Stimulated activated naive CD8-positive, alpha-beta T cell treated with anti-CD3 and anti-CD28 coated beads, Interleukin-15, Interleukin-2, amounts not matched to agents 100 U/mL and 50 U/mL, for 24 hours (primary cell): ENCODE data around the gene CLIP4.

Source experiments
- ATAC-seq: fragments of 150-1000 bp; cut with Tn5 transposase; one replicate; pipeline ENCODE4 v1.10.0; 2021
- DNase-seq: peaks from one replicate; pipeline ENCODE4 v3.0.0; 2021

The CLIP4 gene

GRCh38 chr2:29134933-29135332 is 19.7 kb downstream of the CLIP4 start:
- ATAC-seq (no peak), DNase-seq (no peak)

DNA sequence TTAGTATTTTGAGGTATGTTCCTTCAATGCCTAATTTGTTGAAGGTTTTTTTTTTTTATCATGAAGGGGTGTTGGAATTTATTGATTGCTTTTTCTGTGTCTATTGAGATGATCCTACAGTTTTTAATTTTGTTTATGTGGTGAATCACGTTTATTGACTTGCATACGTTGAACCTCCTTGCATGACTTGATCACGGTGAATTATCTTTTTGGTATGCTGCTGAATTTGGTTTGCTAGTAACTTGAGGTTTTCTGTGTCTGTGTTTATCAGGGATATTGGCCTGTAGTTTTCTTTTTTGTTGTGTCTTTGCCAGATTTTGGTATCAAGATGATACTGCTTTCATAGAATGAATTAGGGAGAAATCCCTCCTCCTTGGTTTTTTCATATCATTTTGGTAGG is 23.9 kb downstream of the CLIP4 start:
- no peak for DNase-seq

GRCh38 chr2:29139731-29140130 is 24.5 kb downstream of the CLIP4 start:
- DNase-seq (no peak), ATAC-seq (no peak)

More for the DNA sequence above, 23.9 kb downstream of the CLIP4 start:
- no peak for ATAC-seq

- DNase-seq = no peak
- no peak for ATAC-seq
Observed at GRCh38 chr2:29143657-29144056, 28.4 kb downstream of the CLIP4 start.

DNA sequence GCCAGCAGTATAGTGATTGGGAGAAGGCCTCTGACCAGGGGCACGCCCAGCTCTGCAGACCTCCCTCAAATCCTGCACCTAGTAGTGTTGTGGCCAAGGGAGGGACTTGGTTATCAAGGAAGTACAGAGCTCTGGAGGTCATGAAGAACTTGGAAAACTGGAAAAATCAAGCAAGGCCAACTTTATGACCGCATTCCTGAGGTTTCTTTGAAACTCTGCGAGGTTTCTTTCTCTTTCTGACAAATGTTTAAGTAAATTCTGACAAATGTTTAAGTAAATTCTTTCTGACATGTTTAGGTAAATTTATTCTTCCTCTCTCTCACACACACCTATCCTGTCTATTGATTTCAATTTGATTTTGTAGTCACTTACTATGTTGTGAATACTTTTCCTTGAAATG is 31.0 kb downstream of the CLIP4 start:
- DNase-seq (no peak), ATAC-seq (no peak)

GRCh38 chr2:29147963-29148362 is 32.7 kb downstream of the CLIP4 start:
- no peak for ATAC-seq
- no peak for DNase-seq

GRCh38 chr2:29154610-29155009 is 39.4 kb downstream of the CLIP4 start:
- DNase-seq (no peak), ATAC-seq (no peak)

- ATAC-seq (no peak), DNase-seq (no peak)
Observed at GRCh38 chr2:29155578-29155977, 40.4 kb downstream of the CLIP4 start.

DNA sequence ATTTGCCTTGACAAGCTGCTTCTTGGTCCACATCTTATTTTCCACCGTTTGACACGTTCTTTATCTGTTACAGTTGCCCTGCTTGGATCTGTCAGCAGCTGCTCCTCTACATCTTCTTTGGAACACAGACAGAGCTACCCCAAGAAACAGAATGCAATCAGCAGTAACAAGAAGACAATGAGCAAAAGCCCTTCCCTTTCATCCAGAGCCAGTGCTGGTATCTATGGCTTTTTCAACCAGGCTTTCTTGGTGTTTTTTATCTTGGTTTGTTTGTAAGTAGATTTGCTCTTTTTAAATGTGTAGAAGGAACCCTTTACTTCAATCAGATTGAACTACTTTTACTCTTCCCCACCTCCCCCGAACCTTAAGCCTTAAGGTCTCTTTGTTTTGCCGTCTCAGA is 41.9 kb downstream of the CLIP4 start:
- DNase-seq = no peak
- no peak for ATAC-seq

GRCh38 chr2:29159125-29159524 is 43.9 kb downstream of the CLIP4 start:
- DNase-seq = no peak
- no peak for ATAC-seq

GRCh38 chr2:29160184-29160583 is 45.0 kb downstream of the CLIP4 start:
- ATAC-seq (no peak), DNase-seq (no peak)

DNA sequence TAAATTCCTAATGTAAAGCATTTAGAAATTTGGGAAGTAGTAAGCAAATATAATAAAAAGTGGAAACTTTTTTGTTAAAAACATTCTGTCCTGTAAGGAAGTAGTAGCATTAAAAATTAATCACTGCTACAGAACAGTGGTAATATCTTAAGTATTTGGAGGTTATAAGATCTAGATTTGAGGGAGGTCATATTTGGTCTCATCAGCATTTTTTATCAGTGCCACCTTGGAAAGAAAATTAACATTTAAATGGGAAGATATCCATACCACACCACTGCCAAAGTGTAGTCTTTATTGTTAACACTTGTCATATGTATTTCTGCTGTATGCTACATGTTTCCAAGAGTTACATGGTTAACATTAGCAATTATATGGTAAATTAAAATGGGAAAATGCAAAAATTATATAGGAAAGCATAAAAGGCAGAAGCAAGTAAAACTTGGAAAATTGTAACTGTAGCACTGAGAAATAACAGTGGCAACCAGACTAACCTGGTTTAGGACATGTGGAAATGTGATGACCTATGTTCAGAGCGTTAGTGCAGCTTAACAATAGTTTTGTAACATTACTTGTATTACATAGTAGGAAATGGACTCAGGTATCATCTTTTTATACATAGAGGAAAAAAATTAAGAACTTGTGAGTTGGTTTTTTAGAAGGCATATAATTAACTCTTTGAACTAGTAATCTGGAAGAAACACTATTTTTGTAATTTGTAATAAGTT is 47.2 kb downstream of the CLIP4 start:
- no peak for ATAC-seq
- DNase-seq = no peak

DNA sequence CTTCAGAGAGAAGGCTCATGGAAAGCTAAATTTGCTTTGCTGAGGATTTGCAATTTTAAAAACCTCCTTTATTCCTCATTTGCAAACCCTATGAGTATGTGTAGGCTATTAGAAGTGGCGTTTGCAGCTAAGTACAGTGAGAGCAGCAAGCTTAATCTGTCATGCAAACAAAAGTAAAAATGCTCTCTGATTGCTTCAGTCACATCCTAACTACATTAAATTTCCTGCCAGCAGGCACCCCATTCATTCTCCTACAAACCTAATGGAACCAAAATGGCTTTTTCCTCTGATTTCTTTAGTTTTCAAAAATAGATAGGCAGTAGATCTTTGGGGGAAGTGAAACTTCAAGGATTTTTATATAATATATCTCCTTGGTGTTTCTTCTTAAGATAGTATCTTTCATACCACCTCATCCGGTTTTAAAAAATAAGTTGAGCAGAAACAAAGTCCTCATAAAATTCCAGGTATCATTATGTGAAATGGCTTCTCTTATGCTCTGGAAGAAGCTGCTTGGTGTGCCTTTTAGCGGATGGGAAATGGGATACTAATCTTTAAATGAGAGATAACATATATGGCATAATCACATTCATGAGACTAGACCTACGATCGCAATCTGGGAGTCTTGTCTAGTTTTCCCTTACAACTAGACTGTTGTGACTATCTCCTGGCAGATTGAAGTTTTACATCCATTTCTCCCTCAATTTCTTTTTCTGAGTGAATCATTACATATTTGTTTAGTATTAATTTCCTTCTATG is 49.1 kb downstream of the CLIP4 start:
- no peak for DNase-seq
- ATAC-seq = no peak

GRCh38 chr2:29165362-29166241 is 50.4 kb downstream of the CLIP4 start:
- DNase-seq = no peak
- no peak for ATAC-seq

- ATAC-seq (no peak), DNase-seq (no peak)
Observed at GRCh38 chr2:29166242-29167039, 51.2 kb downstream of the CLIP4 start.

DNA sequence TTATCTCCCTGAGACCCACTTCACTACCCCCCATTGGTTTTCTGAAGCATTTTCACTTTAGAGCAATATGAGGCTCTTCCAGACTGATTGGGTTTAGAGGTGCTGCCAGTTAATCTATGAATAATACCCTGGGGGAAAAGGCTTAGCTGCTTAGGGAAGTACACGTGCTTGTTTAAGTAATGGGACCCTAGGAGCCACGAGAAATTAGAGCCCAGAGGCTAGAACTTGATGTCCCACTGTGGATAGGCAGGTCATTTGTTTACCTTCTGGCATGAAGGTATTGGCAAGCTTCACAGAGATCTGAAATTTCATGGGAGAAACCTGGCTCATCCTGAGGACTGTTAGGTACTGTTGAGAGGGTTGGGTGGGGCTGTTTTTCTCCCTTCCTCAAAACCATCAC is 59.7 kb downstream of the CLIP4 start:
- DNase-seq (no peak), ATAC-seq (no peak)

- DNase-seq (no peak), ATAC-seq (no peak)
Observed at GRCh38 chr2:29175338-29175737, 60.1 kb downstream of the CLIP4 start.

DNA sequence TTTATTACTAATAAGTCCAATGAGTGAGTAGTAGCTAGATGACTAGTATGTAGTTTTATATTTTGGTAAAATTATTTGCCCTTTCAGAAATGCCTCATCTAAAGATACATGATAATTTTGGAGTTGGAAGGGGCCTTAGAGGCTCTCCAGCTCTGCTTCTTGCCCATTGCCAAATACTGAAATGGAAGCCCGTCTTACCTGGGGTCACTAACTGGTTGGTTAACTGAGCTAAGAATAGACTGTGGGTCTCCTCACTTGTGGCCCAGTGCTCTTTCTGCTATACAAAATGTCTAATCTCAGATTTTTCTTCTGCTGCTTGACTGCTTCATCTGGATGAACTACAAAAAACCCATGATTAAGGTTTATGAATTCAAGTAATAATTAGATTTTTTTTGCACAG is 67.1 kb downstream of the CLIP4 start:
- ATAC-seq = no peak

GRCh38 chr2:29182920-29183319 is 67.7 kb downstream of the CLIP4 start:
- no peak for ATAC-seq
- no peak for DNase-seq

More for the DNA sequence above, 67.1 kb downstream of the CLIP4 start:
- DNase-seq = no peak

DNA sequence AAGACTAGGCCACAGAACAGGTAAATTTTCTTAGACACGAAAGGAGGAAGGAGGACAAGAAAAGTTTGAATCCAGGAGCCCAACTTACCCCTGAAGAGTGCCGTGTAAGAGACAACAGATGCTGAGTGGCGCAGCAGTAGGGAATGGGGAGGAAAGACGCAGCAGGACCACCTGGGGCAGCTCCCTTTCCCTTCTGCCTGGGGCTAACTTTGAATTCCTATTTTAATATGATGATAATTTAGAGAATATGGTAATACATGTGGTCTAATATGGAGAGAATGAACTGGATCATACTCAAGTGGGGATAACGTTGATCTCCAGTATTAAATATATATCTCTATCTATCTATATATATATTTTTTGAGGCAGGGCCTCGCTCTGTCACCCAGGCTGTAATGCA is 69.3 kb downstream of the CLIP4 start:
- DNase-seq (no peak), ATAC-seq (no peak)

GRCh38 chr2:29186817-29187216 is 71.6 kb downstream of the CLIP4 start:
- no peak for ATAC-seq
- no peak for DNase-seq

DNA sequence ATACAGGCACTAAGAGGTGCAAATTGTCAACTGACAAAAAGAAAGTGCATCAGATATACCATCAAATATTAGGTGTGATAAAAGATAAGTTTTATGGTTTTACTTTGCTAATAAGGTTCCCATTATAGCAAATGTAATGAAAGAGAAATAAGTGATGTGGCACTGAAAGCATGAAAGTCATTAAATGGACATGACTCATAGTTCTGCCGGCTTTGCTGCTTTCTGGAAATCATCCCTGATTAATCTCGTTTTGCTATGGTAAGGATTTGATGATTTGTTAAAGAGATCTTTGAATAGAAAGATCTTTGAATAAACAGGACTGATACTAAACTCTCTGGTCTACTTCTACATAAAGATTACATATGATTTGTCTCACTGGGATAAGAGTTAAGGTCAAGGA is 72.7 kb downstream of the CLIP4 start:
- DNase-seq (no peak), ATAC-seq (no peak)
